Measurements from ENCODE around the gene GLB1L.

- TF ChIP-seq ZFP30 (CRISPR knock-in tag; IDR thresholded peaks at IDR 0.05) (no peak), OSR1 (CRISPR knock-in tag; IDR thresholded peaks at IDR 0.05) (no peak), PATZ1 (CRISPR knock-in tag; IDR thresholded peaks at IDR 0.05; ENCODE audit: borderline replicate concordance) (no peak), TSHZ2 (CRISPR knock-in tag; IDR thresholded peaks at IDR 0.05) (no peak), CSRNP3 (CRISPR knock-in tag; IDR thresholded peaks at IDR 0.05) (no peak), RARB (CRISPR knock-in tag; IDR thresholded peaks at IDR 0.05) (no peak), ZNF565 (CRISPR knock-in tag; conservative IDR thresholded peaks at IDR 0.05; ENCODE audit: low read depth) (no peak)
Measured at GRCh38 chr2:219223831-219224610, 21.2 kb downstream of the GLB1L start.

Data from SK-N-SH treated with all-trans-retinoic acid at 6 μM for 48 hours (cell line).